ENCODE measurements around the gene FAM227B.

The FAM227B gene

DNA sequence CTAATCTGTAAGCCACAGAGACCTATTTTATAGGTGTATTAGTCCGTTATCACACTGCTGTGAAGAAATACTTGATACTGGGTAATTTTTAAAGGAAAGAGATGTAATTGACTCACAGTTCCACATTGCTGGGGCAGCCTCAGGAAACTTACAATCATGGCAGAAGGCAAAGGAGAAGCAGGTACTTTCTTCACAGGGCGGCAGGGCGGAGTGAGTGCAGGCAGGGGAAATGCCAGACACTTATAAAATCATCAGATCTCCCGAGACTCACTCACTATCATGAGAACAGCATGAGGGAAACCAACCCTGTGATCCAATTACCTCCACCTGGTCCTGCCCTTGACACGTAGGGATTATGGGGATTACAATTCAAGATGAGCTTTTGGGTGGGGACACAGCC, 341.9 kb downstream of the FAM227B start:
- no peaks in the 10 kb centered on the region for H3K9me3 ChIP-seq (ENCODE audit: control insufficient read depth in 5 of 5, low read length in 5 of 5)
- no peak overlapping the region for H3K9ac ChIP-seq (ENCODE audit: low read length in 5 of 5)
- peaks cover 5 to 13% (median 10%) of the 10 kb centered on the region in 5 donors for H3K36me3 ChIP-seq (ENCODE audit: control insufficient read depth in 5 of 5, insufficient read depth in 5 of 5, low read length in 5 of 5)
- no peak overlapping the region for H3K4me3 ChIP-seq (ENCODE audit: low read depth in 1 of 5, low read length in 5 of 5)
- no peaks in the 10 kb centered on the region for H3K27me3 ChIP-seq (ENCODE audit: control insufficient read depth in 5 of 5, insufficient read depth in 4 of 5, low read length in 5 of 5)
- no peak overlapping the region for H3K27ac ChIP-seq (ENCODE audit: low read depth, low read length)
- no peaks in the 10 kb centered on the region for H3K4me1 ChIP-seq (ENCODE audit: control insufficient read depth in 5 of 5, insufficient read depth in 5 of 5, low read length in 5 of 5)

Measured in subcutaneous abdominal adipose tissue (tissue), 5 donors.